Epithelial cell of proximal tubule (primary cell): Measurements from ENCODE around the gene MTHFD1L. TPM values are rescaled to one million over a fixed set of nuclear protein-coding genes. Genes with fewer than 3 reads are reported as not detected.

Experiments
- DNase-seq: peaks from one replicate; pipeline ENCODE4 v3.0.0-alpha.2; 2011; ENCODE audit warnings: low read depth
- H3K4me3 ChIP-seq: 2 replicates; pipeline ENCODE4 v1.5.1; 2011; ENCODE audit warnings: low read depth, mild to moderate bottlenecking, low read length
- CTCF ChIP-seq: conservative IDR thresholded peaks from 2 replicates; pipeline ENCODE4 v1.5.1; 2012; ENCODE audit warnings: low read depth, mild to moderate bottlenecking, low read length
- total RNA-seq: library from RNA; depleted of rRNA; stranded (reverse); fragments of >200 nt; gene quantifications from 2 replicates; pipeline ENCODE4 v1.2.3, GENCODE V29; 2015

MTHFD1L gene
- total RNA-seq, 1 donor from 2014 or later, result 39.5 TPM

GRCh38 chr6:150878347-150879213, 13.1 kb downstream of the MTHFD1L start:
- H3K4me3 ChIP-seq, result no peak overlapping the region
- DNase-seq, result no peak
- TF ChIP-seq CTCF, result no peak

GRCh38 chr6:150880336-150880735, 14.8 kb downstream of the MTHFD1L start:
- TF ChIP-seq CTCF, result no peak
- no peak for DNase-seq
- no peak overlapping the region for H3K4me3 ChIP-seq

- TF ChIP-seq CTCF, result no peak
- H3K4me3 ChIP-seq, result no peak overlapping the region
- no peak for DNase-seq
These were observed 16.5 kb downstream of the MTHFD1L start for GRCh38 chr6:150881911-150882481.

GRCh38 chr6:150883521-150883920, 18.0 kb downstream of the MTHFD1L start:
- TF ChIP-seq CTCF, result no peak
- no peak for DNase-seq
- no peak overlapping the region for H3K4me3 ChIP-seq

DNA sequence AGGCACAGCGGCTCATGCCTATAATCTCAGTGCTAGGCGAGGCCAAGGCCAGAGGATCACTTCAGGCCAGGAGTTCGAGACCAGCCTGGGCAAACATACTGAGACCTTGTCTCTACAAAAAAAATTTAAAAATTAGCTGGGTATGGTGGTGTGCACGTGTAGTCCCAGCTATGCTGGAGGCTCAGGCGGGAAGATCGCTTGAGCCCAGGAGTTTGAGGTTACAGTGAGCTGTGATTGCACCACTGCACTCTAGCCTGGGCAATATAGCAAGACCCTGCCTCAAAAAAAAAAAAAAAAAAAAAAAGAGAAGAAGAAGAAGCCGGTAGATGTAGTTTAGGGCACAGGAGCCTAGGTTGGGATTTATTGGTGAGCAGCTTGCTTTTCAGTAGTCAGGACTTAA, 20.7 kb downstream of the MTHFD1L start:
- TF ChIP-seq CTCF, result no peak
- H3K4me3 ChIP-seq, result no peak overlapping the region
- DNase-seq, result no peak

GRCh38 chr6:150887978-150888563, 22.6 kb downstream of the MTHFD1L start:
- TF ChIP-seq CTCF, result no peak
- no peak for DNase-seq
- no peak overlapping the region for H3K4me3 ChIP-seq
